NCI-H524 treated with DMSO at 0.1 percent for 48 hours (cell line): ENCODE results near the gene PRDM16.

Source experiments
- DNase-seq: peaks from one replicate; lab custom pipeline; 2025; lab: John Stamatoyannopoulos, UW

The PRDM16 gene

GRCh38 chr1:3183813-3184212 is 114.8 kb downstream of the PRDM16 start:
- no peak for DNase-seq

GRCh38 chr1:3184666-3185065 is 115.7 kb downstream of the PRDM16 start:
- no peak for DNase-seq

- no peak for DNase-seq
Observed at GRCh38 chr1:3185896-3186525, 117.0 kb downstream of the PRDM16 start.

GRCh38 chr1:3186526-3186921 is 117.5 kb downstream of the PRDM16 start:
- no peak for DNase-seq

- no peak for DNase-seq
Observed at GRCh38 chr1:3187415-3188149, 118.6 kb downstream of the PRDM16 start.

GRCh38 chr1:3188150-3188971 is 119.4 kb downstream of the PRDM16 start:
- DNase-seq, result no peak

GRCh38 chr1:3190256-3191041 is 121.4 kb downstream of the PRDM16 start:
- DNase-seq, result no peak

GRCh38 chr1:3192361-3192760 is 123.4 kb downstream of the PRDM16 start:
- no peak for DNase-seq

- DNase-seq, result no peak
Observed at GRCh38 chr1:3192825-3193224, 123.8 kb downstream of the PRDM16 start.

- no peak for DNase-seq
Observed at GRCh38 chr1:3193811-3194210, 124.8 kb downstream of the PRDM16 start.

- no peak for DNase-seq
Observed at GRCh38 chr1:3194760-3195479, 125.9 kb downstream of the PRDM16 start.

GRCh38 chr1:3195480-3195815 is 126.4 kb downstream of the PRDM16 start:
- no peak for DNase-seq

- no peak for DNase-seq
Observed at GRCh38 chr1:3195966-3196515, 127.0 kb downstream of the PRDM16 start.

GRCh38 chr1:3196577-3197245 is 127.7 kb downstream of the PRDM16 start:
- no peak for DNase-seq

GRCh38 chr1:3197781-3198316 is 128.8 kb downstream of the PRDM16 start:
- DNase-seq, result no peak

GRCh38 chr1:3198371-3199271 is 129.6 kb downstream of the PRDM16 start:
- DNase-seq, result no peak

- DNase-seq, result no peak
Observed at GRCh38 chr1:3204725-3205124, 135.7 kb downstream of the PRDM16 start.

- DNase-seq, result no peak
Observed at GRCh38 chr1:3205815-3206214, 136.8 kb downstream of the PRDM16 start.

GRCh38 chr1:3206696-3207095 is 137.7 kb downstream of the PRDM16 start:
- no peak for DNase-seq
